ENCODE measurements around the gene KIF25.

Gene KIF25

GRCh38 chr6:168039301-168039700, 41.8 kb downstream of the KIF25 start:
- no peak for DNase-seq

- no peak for DNase-seq
These were observed 42.4 kb downstream of the KIF25 start for GRCh38 chr6:168039849-168040248.

GRCh38 chr6:168040856-168041496, 43.5 kb downstream of the KIF25 start:
- no peak for DNase-seq

- no peak for DNase-seq
These were observed 44.5 kb downstream of the KIF25 start for GRCh38 chr6:168041928-168042327.

GRCh38 chr6:168042426-168043192, 45.1 kb downstream of the KIF25 start:
- no peak for DNase-seq

GRCh38 chr6:168043193-168043847, 45.8 kb downstream of the KIF25 start:
- DNase-seq: no peak

- DNase-seq: no peak
These were observed 46.5 kb downstream of the KIF25 start for GRCh38 chr6:168043848-168044415.

GRCh38 chr6:168044521-168045130, 47.2 kb downstream of the KIF25 start:
- DNase-seq: no peak

- no peak for DNase-seq
These were observed 47.7 kb downstream of the KIF25 start for GRCh38 chr6:168045141-168045691.

GRCh38 chr6:168045706-168046620, 48.5 kb downstream of the KIF25 start:
- DNase-seq: no peak

- DNase-seq: no peak
These were observed 49.2 kb downstream of the KIF25 start for GRCh38 chr6:168046696-168047095.

- DNase-seq: no peak
These were observed 50.6 kb downstream of the KIF25 start for GRCh38 chr6:168047841-168048723.

- DNase-seq: no peak
These were observed 51.2 kb downstream of the KIF25 start for GRCh38 chr6:168048724-168049025.

GRCh38 chr6:168049277-168049676, 51.8 kb downstream of the KIF25 start:
- DNase-seq: no peak

- no peak for DNase-seq
These were observed 52.3 kb downstream of the KIF25 start for GRCh38 chr6:168049706-168050224.

GRCh38 chr6:168050225-168050880, 52.9 kb downstream of the KIF25 start:
- DNase-seq: no peak

GRCh38 chr6:168050881-168051586, 53.6 kb downstream of the KIF25 start:
- DNase-seq: no peak

- no peak for DNase-seq
These were observed 54.2 kb downstream of the KIF25 start for GRCh38 chr6:168051648-168052047.

GRCh38 chr6:168052291-168052891, 54.9 kb downstream of the KIF25 start:
- no peak for DNase-seq
